K562 (cell line): ENCODE results near the gene FASLG. TPM values are rescaled to one million over a fixed set of nuclear protein-coding genes. Genes with fewer than 3 reads are reported as not detected.

Experiments used
- ATAC-seq: fragments of 200-7000 bp; cut with Tn5 transposase; 3 replicates; pipeline ENCODE4 v1.9.1; 2020; ENCODE audit warnings: moderate library complexity
- BruUV-seq: library from RNA; stranded (reverse); fragments of 400-500 nt; replicated peaks from 2 replicates; lab custom pipeline; 2021; lab: Mats Ljungman, UMichigan
- CTCF ChIA-PET: fragments of 300-600 bp; formaldehyde crosslinking; extraction: SDS; loops from one replicate; lab custom pipeline; 2021; ENCODE audit warnings: low intra/inter-chr PET ratio; lab: Yijun Ruan, JAX
- POLR2A ChIA-PET: fragments of 300-600, 350-650 bp; sonication (Branson Sonifier 250); formaldehyde crosslinking; extraction: SDS; loops from one replicate; lab custom pipeline; 2021; ENCODE audit warnings: antibody characterized with exemption, inconsistent platforms; lab: Yijun Ruan, JAX
- DNase-seq, 4 experiments: peaks; one replicate each; pipeline versions ENCODE4 v3.0.0 to v3.0.0-alpha.2; 2011 to 2018; ENCODE audit warnings: low spot score in 3 of 4, mixed read lengths in 3 of 4; ENCODE audit errors: extremely low read depth in 1 of 4
- FAIRE-seq: peaks from 2 replicates; lab custom pipeline; 2011; peaks lifted over from hg19 to GRCh38; lab: Jason Lieb, UNC
- H2AFZ ChIP-seq: 2 replicates; pipeline ENCODE4 v1.6.0; 2011; ENCODE audit warnings: low read depth, low read length, control low read depth, inconsistent platforms
- H3K27ac ChIP-seq: fragments of 200-600 bp; 3 replicates; pipeline ENCODE4 v1.8.0; 2011; ENCODE audit warnings: low read depth, mild to moderate bottlenecking, control low read depth, inconsistent platforms, low read length, moderate library complexity, mixed read lengths; ENCODE audit errors: extremely low read depth
- H3K27me3 ChIP-seq, 2 experiments: fragments of 300-600 bp in 1 of 2; 2 replicates in 1 of 2; 3 replicates in 1 of 2; pipeline versions ENCODE4 v1.6.0 to v1.8.0; 2011; ENCODE audit warnings: inconsistent platforms in 2 of 2, low read length in 2 of 2, mild to moderate bottlenecking in 1 of 2, mixed read lengths in 1 of 2, moderate library complexity in 1 of 2; ENCODE audit not compliant: control insufficient read depth in 2 of 2, insufficient read depth in 2 of 2
- H3K36me3 ChIP-seq: fragments of 300-600 bp; 3 replicates; pipeline ENCODE4 v1.8.0; 2011; ENCODE audit warnings: mild to moderate bottlenecking, low read length, inconsistent platforms; ENCODE audit not compliant: control insufficient read depth, insufficient read depth
- H3K4me1 ChIP-seq, 2 experiments: fragments of 200-600 bp in 1 of 2; replicated peaks in 1 of 2; 2 replicates in 1 of 2; 3 replicates in 1 of 2; pipeline versions ENCODE4 v1.5.1 to v1.8.0; 2011; ENCODE audit warnings: inconsistent platforms in 2 of 2, low read length in 2 of 2, mild to moderate bottlenecking in 1 of 2, mixed read lengths in 1 of 2, moderate library complexity in 1 of 2; ENCODE audit not compliant: control insufficient read depth in 2 of 2, insufficient read depth in 2 of 2
- H3K4me2 ChIP-seq: 2 replicates; pipeline ENCODE4 v1.6.1; 2011; ENCODE audit warnings: low read length, control low read depth, inconsistent platforms, mixed read lengths; ENCODE audit not compliant: insufficient read depth
- H3K4me3 ChIP-seq: fragments of 200-600 bp; sonication (generic), shearing (Covaris generic); 2 replicates; pipeline ENCODE4 v1.5.1; 2016; ENCODE audit warnings: control low read depth, inconsistent platforms
- H3K79me2 ChIP-seq: fragments of 200-600 bp; 3 replicates; pipeline ENCODE4 v1.8.0; 2011; ENCODE audit warnings: low read length, inconsistent platforms; ENCODE audit not compliant: control insufficient read depth, insufficient read depth
- H3K9ac ChIP-seq, 2 experiments: 2 replicates each; pipeline versions ENCODE4 v1.6.0 to v1.6.1; 2011; ENCODE audit warnings: low read depth in 2 of 2, low read length in 2 of 2, control low read depth in 1 of 2, inconsistent platforms in 1 of 2, mild to moderate bottlenecking in 1 of 2, mixed read lengths in 1 of 2; ENCODE audit not compliant: insufficient read depth in 1 of 2
- H3K9me1 ChIP-seq: one replicate; pipeline ENCODE4 v1.6.0; 2011; ENCODE audit warnings: inconsistent platforms, mild to moderate bottlenecking, low read length, moderate library complexity; ENCODE audit not compliant: control insufficient read depth, insufficient read depth
- H3K9me3 ChIP-seq: replicated peaks from 2 replicates; pipeline ENCODE4 v1.5.1; 2011; ENCODE audit warnings: low read depth, low read length, inconsistent platforms; ENCODE audit not compliant: control insufficient read depth, insufficient read depth
- H4K20me1 ChIP-seq: replicated peaks from 2 replicates; pipeline ENCODE4 v1.6.1; 2011; ENCODE audit warnings: low read length, inconsistent platforms, mixed read lengths; ENCODE audit not compliant: control insufficient read depth, insufficient read depth
- DIDO1 ChIP-seq: fragments of 450-650 bp; IDR thresholded peaks from 2 replicates; pipeline ENCODE4 v1.6.1; 2016; ENCODE audit warnings: low read depth, missing biosample characterization, missing genetic modification characterization
- MGA ChIP-seq: fragments of 450-650 bp; IDR thresholded peaks from 2 replicates; pipeline ENCODE4 v1.6.1; 2016; ENCODE audit warnings: mild to moderate bottlenecking, moderate library complexity
- WGBS: fragments of 100-300 bp; shearing (Covaris generic); methylation state at CpG from one replicate; pipeline ENCODE4 v1.1.6; 2016; ENCODE audit warnings: low coverage, mixed read lengths; ENCODE audit not compliant: insufficient coverage; ENCODE audit errors: missing lambda C conversion rate; 5-methylcytosine and 5-hydroxymethylcytosine counted together
- in situ Hi-C: fragments of 300-500 bp; cut with MboI; formaldehyde crosslinking; loops from 4 replicates; pipeline ENCODE4 v1.15.0; 2018; ENCODE audit warnings: inconsistent platforms, mixed read lengths
- intact Hi-C: fragments of 100-400 bp; cut with micrococcal nuclease; formaldehyde crosslinking; loops from 2 replicates; pipeline ENCODE4 v1.14.2; 2022
- polyA plus RNA-seq, 8 experiments: library from polyadenylated mRNA; depleted of rRNA in 4 of 8; stranded (reverse) in 5 of 8; unstranded in 3 of 8; fragments of >200 nt; fragmentation: Nextera tagmentation in 2 of 8; fragmentation: Illumina TruSeq in 1 of 8; extraction: Ambion mirVana in 2 of 8; extraction: Trizol in 1 of 8; gene quantifications; 2 replicates each; pipeline versions ENCODE4 v1.2.1 to v1.2.3, GENCODE V29; 2011 to 2014; ENCODE audit warnings: inconsistent platforms in 1 of 8, missing spikeins in 1 of 8
- total RNA-seq, 7 experiments: library from RNA; depleted of rRNA in 6 of 7; stranded (reverse); fragments of >200 nt in 6 of 7; fragmentation: Illumina TruSeq in 2 of 7; extraction: Trizol in 2 of 7; gene quantifications; 2 replicates each; pipeline versions ENCODE4 v1.2.1 to v1.2.3, GENCODE V29; 2011 to 2021; ENCODE audit warnings: low replicate concordance in 1 of 7

FASLG gene
- total and polyA plus RNA-seq, 9 of the 15 experiments (the other 6 are each of a cell fraction or from before 2014, with no cell fraction given) = not detected

- DNase-seq = no peak
- ATAC-seq = no peak
- ChIA-PET CTCF (no interaction called here), POLR2A (interaction anchor here (0.6 kb wide), 1 partner anchor 14 kb away, joined by 3 read pairs; no protein-coding TSS in a partner anchor)
- no peak overlapping the region for H3K27ac ChIP-seq
- H3K9ac ChIP-seq = no peak overlapping the region
- in situ Hi-C loops (no loop called here), intact Hi-C loops (no loop called here)
- no peaks in the 10 kb centered on the region for H4K20me1 ChIP-seq
- H3K4me3 ChIP-seq = no peak overlapping the region
- no peaks in the 10 kb centered on the region for H3K36me3 ChIP-seq
- no peaks in the 10 kb centered on the region for H3K9me3 ChIP-seq
- H3K27me3 ChIP-seq = no peaks in the 10 kb centered on the region
- H3K4me1 ChIP-seq = peaks cover 0 to 14% of the 10 kb centered on the region in 2 experiments; a peak in 3 of 5 replicates
- peak; percentile 21; the same call in 1 of the 2 replicates for TF ChIP-seq MGA
- no peak for TF ChIP-seq DIDO1 (tag)
- no peak overlapping the region for H3K4me2 ChIP-seq
- no peak for FAIRE-seq
- 17% methylated on average over 8 of the region's 8 CpGs for WGBS
- 0 out of 2 replicates have a peak overlapping the region, but pooled peaks have one; percentile 36 for H2AFZ ChIP-seq
- H3K79me2 ChIP-seq = no peaks in the 10 kb centered on the region
- no peaks in the 10 kb centered on the region for H3K9me1 ChIP-seq
- no TSS peak for BruUV-seq
Measured at GRCh38 chr1:172647110-172647564, 11.8 kb upstream of the FASLG start.
